Measurements from ENCODE around the gene GSKIP.

Gene GSKIP

DNA sequence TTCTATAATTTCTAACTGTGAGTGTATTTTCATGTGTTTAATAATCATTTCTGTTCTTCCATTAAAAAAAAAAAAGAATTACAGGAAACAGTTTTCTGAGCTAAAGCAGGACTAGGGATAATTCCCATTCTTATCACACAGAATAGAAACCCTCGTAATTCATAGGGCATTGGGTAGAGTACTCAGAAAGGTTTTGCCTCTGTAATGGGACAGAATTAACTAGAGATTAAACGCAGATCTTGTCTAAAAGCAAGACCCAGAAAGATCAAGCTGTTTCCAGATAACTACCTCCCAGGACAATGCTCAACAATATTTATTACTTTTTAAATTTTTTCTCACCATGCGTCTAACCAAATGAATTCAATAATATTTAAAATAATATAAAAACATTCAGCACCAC, 10.2 kb downstream of the GSKIP start:
- no peak for DNase-seq (ENCODE audit: low read depth, low spot score)
- no peaks in the 10 kb centered on the region for H3K9me3 ChIP-seq (ENCODE audit: control insufficient read depth, insufficient read depth, low read length)
- WGBS (ENCODE audit: insufficient coverage, insufficient read length) = 100% methylated on average over 1 of the region's 3 CpGs
- H3K27ac ChIP-seq (ENCODE audit: low read length) = no peak overlapping the region
- no peaks in the 10 kb centered on the region for H3K27me3 ChIP-seq (ENCODE audit: control insufficient read depth, insufficient read depth, low read length)
- no peak overlapping the region for H3K4me3 ChIP-seq (ENCODE audit: low read length)
- no peaks in the 10 kb centered on the region for H3K36me3 ChIP-seq (ENCODE audit: control insufficient read depth, insufficient read depth, low read length)
- H3K4me1 ChIP-seq (ENCODE audit: control insufficient read depth, insufficient read depth, low read length) = peaks cover 2% of the 10 kb centered on the region; the same call in 1 of the 2 replicates

DNA sequence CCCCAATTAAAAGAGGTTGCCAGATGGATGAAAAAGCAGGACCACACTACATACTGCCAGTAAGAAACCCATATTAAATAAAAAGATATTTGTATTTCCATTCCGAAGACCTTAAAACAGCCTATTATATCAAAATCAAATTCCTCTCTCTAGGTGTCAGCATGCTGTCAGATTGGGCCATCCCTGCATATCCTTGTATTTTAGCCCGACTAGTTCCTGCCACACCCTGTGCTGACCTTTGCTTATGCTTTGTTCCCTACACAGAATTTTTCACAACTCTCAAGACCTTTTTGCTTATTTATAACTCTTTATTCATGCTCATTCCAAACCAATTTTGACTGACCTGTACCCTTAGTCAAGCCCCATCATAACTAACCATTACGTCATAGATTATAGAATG, 12.8 kb downstream of the GSKIP start:
- no peak overlapping the region for H3K4me3 ChIP-seq (ENCODE audit: low read length)
- no peak for DNase-seq (ENCODE audit: low read depth, low spot score)
- no peak overlapping the region for H3K27ac ChIP-seq (ENCODE audit: low read length)
- no CpG with 5 or more reads among the region's 3 CpGs for WGBS (ENCODE audit: insufficient coverage, insufficient read length)
- no peaks in the 10 kb centered on the region for H3K9me3 ChIP-seq (ENCODE audit: control insufficient read depth, insufficient read depth, low read length)
- no peaks in the 10 kb centered on the region for H3K27me3 ChIP-seq (ENCODE audit: control insufficient read depth, insufficient read depth, low read length)
- H3K36me3 ChIP-seq (ENCODE audit: control insufficient read depth, insufficient read depth, low read length) = no peaks in the 10 kb centered on the region
- peaks cover 4% of the 10 kb centered on the region for H3K4me1 ChIP-seq (ENCODE audit: control insufficient read depth, insufficient read depth, low read length)

DNA sequence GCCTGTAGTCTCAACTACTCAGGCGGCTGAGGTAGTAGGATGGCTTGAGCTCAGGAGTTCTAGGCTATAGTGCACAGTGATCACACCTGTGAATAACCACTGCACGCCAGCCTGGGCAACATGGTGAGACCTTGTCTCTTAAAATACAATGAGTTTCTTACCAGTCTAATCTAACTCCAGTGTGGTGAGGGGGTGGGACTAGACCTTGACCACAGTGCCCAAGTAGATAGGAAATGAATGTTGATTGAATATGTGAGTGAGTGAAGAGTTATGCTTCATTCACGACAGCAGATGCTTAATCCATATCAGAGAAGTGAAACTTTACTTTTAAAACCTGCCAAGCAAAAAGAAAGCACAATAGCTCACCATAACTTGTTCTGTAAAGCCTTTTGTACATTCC, 17.4 kb downstream of the GSKIP start:
- Histone ChIP-seq H3K27me3 (ENCODE audit: control insufficient read depth, insufficient read depth, low read length) (no peaks in the 10 kb centered on the region), H3K36me3 (ENCODE audit: control insufficient read depth, insufficient read depth, low read length) (0 out of 2 replicates have a peak, but pooled peaks cover 2% of the 10 kb centered on the region), H3K9me3 (ENCODE audit: control insufficient read depth, insufficient read depth, low read length) (no peaks in the 10 kb centered on the region), H3K27ac (ENCODE audit: low read length) (no peak overlapping the region), H3K4me1 (ENCODE audit: control insufficient read depth, insufficient read depth, low read length) (peaks cover 4% of the 10 kb centered on the region), H3K4me3 (ENCODE audit: low read length) (no peak overlapping the region)
- WGBS (ENCODE audit: insufficient coverage, insufficient read length) = no CpG with 5 or more reads among the region's 3 CpGs
- no peak for DNase-seq (ENCODE audit: low read depth, low spot score)

DNA sequence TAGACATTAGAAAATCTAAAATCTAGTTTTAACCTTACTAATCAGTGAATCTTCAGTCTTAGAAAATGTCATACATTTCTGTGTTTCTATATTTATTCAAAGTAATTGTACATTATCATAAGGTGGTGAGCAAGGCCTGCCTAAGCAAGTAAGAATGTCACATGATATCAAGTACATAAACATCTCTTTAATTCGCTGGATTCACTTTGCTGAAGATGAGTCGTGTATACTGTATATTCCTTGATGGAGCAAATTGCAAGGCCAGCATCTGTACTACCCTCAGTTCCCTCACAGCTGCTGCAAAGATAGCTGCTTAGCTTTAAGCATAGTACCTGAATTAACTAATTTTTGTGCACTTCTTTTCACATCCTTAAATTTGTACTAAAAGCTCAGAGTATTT, 20.1 kb downstream of the GSKIP start:
- 0 out of 2 replicates have a peak, but pooled peaks cover 2% of the 10 kb centered on the region for H3K36me3 ChIP-seq (ENCODE audit: control insufficient read depth, insufficient read depth, low read length)
- no peak overlapping the region for H3K4me3 ChIP-seq (ENCODE audit: low read length)
- DNase-seq (ENCODE audit: low read depth, low spot score) = no peak
- H3K9me3 ChIP-seq (ENCODE audit: control insufficient read depth, insufficient read depth, low read length) = no peaks in the 10 kb centered on the region
- H3K27me3 ChIP-seq (ENCODE audit: control insufficient read depth, insufficient read depth, low read length) = no peaks in the 10 kb centered on the region
- H3K27ac ChIP-seq (ENCODE audit: low read length) = no peak overlapping the region
- no CpG with 5 or more reads among the region's 2 CpGs for WGBS (ENCODE audit: insufficient coverage, insufficient read length)
- peaks cover 2% of the 10 kb centered on the region; the same call in 1 of the 2 replicates for H3K4me1 ChIP-seq (ENCODE audit: control insufficient read depth, insufficient read depth, low read length)

DNA sequence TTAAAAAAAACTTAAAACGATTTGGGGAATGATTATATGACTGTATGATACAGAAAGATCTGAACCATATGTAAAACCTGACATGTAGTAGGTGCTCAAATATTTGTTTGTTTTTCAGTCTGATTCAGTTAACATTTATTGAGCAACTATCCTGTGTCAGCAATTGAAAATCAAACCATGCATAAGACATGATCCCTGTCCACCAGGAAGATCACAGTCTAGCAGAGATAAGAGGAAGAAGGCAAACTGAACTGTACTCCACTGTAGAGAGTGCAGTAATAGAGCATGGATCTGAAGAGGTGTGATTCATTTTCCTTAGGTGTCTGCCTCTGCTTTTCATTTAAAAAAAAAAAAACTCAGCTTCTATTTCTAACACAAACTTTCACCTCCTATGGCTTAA, 20.7 kb downstream of the GSKIP start:
- Histone ChIP-seq H3K27ac (ENCODE audit: low read length) (no peak overlapping the region), H3K36me3 (ENCODE audit: control insufficient read depth, insufficient read depth, low read length) (0 out of 2 replicates have a peak, but pooled peaks cover 2% of the 10 kb centered on the region)

DNA sequence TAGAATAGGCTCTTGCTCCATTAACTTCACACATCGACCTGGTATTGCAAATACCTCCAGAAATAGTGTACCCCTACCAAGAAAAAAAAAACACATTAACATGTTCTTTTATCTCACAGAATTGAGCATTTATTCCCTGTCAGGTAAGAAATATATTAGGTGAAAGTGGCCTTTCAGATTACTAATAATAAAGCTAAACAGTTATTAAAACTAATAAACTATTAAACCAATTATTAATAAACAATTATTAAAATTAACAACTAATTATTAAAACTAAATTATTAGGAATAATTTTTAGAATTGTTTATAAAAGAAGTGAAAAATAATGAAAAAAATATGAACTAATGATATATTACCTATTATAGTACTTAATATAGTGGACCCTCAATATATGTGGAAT, 21.4 kb downstream of the GSKIP start:
- Histone ChIP-seq H3K4me1 (ENCODE audit: control insufficient read depth, insufficient read depth, low read length) (no peaks in the 10 kb centered on the region), H3K9me3 (ENCODE audit: control insufficient read depth, insufficient read depth, low read length) (no peaks in the 10 kb centered on the region), H3K27me3 (ENCODE audit: control insufficient read depth, insufficient read depth, low read length) (no peaks in the 10 kb centered on the region), H3K36me3 (ENCODE audit: control insufficient read depth, insufficient read depth, low read length) (0 out of 2 replicates have a peak, but pooled peaks cover 2% of the 10 kb centered on the region), H3K27ac (ENCODE audit: low read length) (no peak overlapping the region), H3K4me3 (ENCODE audit: low read length) (no peak overlapping the region)
- DNase-seq (ENCODE audit: low read depth, low spot score) = no peak
- WGBS (ENCODE audit: insufficient coverage, insufficient read length) = no CpG with 5 or more reads among the region's 1 CpG

More for the DNA sequence above, 20.7 kb downstream of the GSKIP start:
- no peaks in the 10 kb centered on the region for H3K9me3 ChIP-seq (ENCODE audit: control insufficient read depth, insufficient read depth, low read length)
- no peak overlapping the region for H3K4me3 ChIP-seq (ENCODE audit: low read length)
- no peaks in the 10 kb centered on the region for H3K27me3 ChIP-seq (ENCODE audit: control insufficient read depth, insufficient read depth, low read length)
- no peaks in the 10 kb centered on the region for H3K4me1 ChIP-seq (ENCODE audit: control insufficient read depth, insufficient read depth, low read length)
- DNase-seq (ENCODE audit: low read depth, low spot score) = no peak
- no CpG with 5 or more reads among the region's 1 CpG for WGBS (ENCODE audit: insufficient coverage, insufficient read length)

DNA sequence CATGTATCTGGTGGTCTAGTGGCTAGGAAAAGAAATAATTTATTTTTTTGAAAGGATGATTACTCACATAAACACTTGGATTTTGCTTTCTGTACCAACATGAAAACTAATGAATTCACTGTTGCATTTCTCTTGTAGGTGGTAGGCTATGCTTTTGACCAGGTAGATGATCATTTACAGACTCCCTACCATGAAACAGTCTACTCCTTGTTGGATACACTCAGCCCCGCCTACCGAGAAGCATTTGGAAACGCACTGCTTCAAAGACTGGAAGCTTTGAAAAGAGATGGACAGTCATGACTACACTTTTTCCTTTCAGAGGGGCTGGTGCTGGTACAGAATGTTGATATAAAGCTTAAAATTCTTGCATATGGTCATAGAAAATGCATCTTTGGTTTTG, 22.1 kb downstream of the GSKIP start:
- DNase-seq (ENCODE audit: low read depth, low spot score) = no peak
- Histone ChIP-seq H3K4me1 (ENCODE audit: control insufficient read depth, insufficient read depth, low read length) (no peaks in the 10 kb centered on the region), H3K27ac (ENCODE audit: low read length) (no peak overlapping the region), H3K4me3 (ENCODE audit: low read length) (no peak overlapping the region), H3K9me3 (ENCODE audit: control insufficient read depth, insufficient read depth, low read length) (no peaks in the 10 kb centered on the region), H3K36me3 (ENCODE audit: control insufficient read depth, insufficient read depth, low read length) (0 out of 2 replicates have a peak, but pooled peaks cover 2% of the 10 kb centered on the region), H3K27me3 (ENCODE audit: control insufficient read depth, insufficient read depth, low read length) (no peaks in the 10 kb centered on the region)
- no CpG with 5 or more reads among the region's 3 CpGs for whole genome bisulfite sequencing (ENCODE audit: insufficient coverage, insufficient read length)

DNA sequence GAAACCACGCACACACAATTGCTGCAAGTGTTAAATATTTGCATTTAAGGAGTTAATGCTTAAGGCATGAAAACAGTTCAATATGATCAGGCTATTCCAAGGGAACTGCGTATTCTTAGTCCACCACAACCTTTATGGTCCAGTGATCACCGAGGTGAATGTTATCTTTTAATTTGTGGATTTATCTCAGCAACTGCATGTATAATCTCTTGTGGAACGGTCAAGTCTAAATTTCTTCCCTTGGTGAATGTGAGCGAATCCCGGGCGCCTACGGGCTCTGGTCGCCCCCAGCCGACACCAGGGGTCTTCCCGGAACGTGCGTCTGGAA, 27.6 kb downstream of the GSKIP start:
- Histone ChIP-seq H3K4me1 (ENCODE audit: control insufficient read depth, insufficient read depth, low read length) (no peaks in the 10 kb centered on the region), H3K36me3 (ENCODE audit: control insufficient read depth, insufficient read depth, low read length) (no peaks in the 10 kb centered on the region), H3K4me3 (ENCODE audit: low read length) (peak overlapping the region; percentile 48; the same call in 1 of the 2 replicates), H3K27ac (ENCODE audit: low read length) (no peak overlapping the region), H3K27me3 (ENCODE audit: control insufficient read depth, insufficient read depth, low read length) (peaks cover 3% of the 10 kb centered on the region; the same call in 1 of the 2 replicates), H3K9me3 (ENCODE audit: control insufficient read depth, insufficient read depth, low read length) (no peaks in the 10 kb centered on the region)
- no peak for DNase-seq (ENCODE audit: low read depth, low spot score)
- no CpG with 5 or more reads among the region's 13 CpGs for WGBS (ENCODE audit: insufficient coverage, insufficient read length)

DNA sequence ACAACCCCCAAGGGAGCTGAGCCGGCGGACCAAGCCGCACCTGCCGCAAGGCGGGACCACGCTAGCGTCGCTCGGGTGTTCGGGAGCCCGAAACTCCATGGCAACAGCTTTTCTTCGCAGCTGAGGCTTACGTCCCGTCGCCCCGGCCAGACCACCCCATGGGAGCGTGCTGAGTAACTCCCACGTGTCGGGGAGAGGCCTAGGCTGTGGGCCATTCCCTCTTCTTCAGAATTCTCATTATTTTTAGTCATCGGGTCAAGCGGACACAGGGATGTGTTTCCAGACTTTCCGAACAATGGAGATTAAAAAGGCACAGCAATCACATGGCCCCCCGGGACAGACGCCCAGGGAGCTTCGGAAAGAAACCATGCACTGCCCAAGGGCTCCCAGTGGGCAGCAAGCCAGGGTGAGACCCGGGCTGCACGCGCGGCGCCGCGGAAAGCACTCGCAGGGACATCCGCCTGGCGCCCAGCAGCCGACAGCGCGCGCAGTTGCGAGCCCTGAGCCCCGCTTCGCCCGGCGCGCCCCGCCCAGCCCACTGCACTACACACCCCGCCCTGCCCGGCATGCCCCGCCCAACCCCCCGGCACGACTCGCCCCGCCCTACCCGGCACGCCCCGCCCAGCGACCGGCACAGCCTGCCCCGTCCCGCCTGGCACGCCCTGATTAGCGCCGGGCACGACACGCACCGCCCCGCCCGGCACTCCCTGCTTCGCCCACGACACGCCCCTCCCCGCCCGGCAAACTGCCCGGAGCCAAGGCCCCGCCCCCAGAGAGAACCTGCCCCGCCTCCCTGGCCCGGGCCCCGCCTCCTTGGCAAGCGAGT, 28.2 kb downstream of the GSKIP start:
- peak; percentile 55 for DNase-seq (ENCODE audit: low read depth, low spot score)
- Histone ChIP-seq H3K27ac (ENCODE audit: low read length) (no peak overlapping the region), H3K27me3 (ENCODE audit: control insufficient read depth, insufficient read depth, low read length) (peaks cover 3% of the 10 kb centered on the region; the same call in 1 of the 2 replicates), H3K4me1 (ENCODE audit: control insufficient read depth, insufficient read depth, low read length) (no peaks in the 10 kb centered on the region), H3K36me3 (ENCODE audit: control insufficient read depth, insufficient read depth, low read length) (no peaks in the 10 kb centered on the region), H3K9me3 (ENCODE audit: control insufficient read depth, insufficient read depth, low read length) (no peaks in the 10 kb centered on the region), H3K4me3 (ENCODE audit: low read length) (peak overlapping the region; percentile 93; the same call in 1 of the 2 replicates)
- WGBS (ENCODE audit: insufficient coverage, insufficient read length) = no CpG with 5 or more reads among the region's 79 CpGs

DNA sequence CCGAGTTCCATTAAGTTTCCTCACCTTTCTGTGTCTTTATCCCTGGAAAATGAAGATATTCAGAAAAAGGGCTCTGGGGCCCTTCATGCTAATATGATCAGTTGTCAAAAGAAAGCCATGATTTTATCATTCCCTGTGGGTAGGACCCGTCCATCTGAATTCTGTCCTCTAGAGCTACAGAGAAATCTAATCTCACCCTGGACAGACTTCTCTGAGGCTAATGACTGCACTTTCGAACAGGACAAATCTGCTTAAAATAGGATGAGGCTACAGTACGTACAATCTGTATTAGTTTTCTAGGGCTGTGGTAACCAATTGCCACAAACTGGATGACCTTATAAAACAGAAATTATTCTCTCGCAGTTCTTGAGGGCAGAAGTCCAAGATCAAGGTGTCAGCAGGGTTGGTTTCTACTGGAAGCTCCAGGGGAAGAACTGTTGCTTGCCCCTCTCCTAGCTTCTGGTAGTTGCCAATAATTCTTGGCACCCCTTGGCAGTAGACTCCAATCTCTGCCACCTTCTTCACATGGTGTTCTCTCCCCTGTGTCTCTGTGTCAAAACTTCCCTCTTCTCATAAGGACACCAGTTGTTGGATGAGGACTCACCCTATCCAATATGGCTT, 29.9 kb downstream of the GSKIP start:
- Histone ChIP-seq H3K36me3 (ENCODE audit: control insufficient read depth, insufficient read depth, low read length) (no peaks in the 10 kb centered on the region), H3K27me3 (ENCODE audit: control insufficient read depth, insufficient read depth, low read length) (peaks cover 3% of the 10 kb centered on the region; the same call in 1 of the 2 replicates), H3K4me1 (ENCODE audit: control insufficient read depth, insufficient read depth, low read length) (no peaks in the 10 kb centered on the region), H3K9me3 (ENCODE audit: control insufficient read depth, insufficient read depth, low read length) (no peaks in the 10 kb centered on the region), H3K4me3 (ENCODE audit: low read length) (no peak overlapping the region), H3K27ac (ENCODE audit: low read length) (no peak overlapping the region)
- no peak for DNase-seq (ENCODE audit: low read depth, low spot score)
- no CpG with 5 or more reads among the region's 5 CpGs for WGBS (ENCODE audit: insufficient coverage, insufficient read length)

All from iPS DF 6.9 (cell line).